Left colon (tissue), 2 donors: ENCODE data around the gene PHACTR1. TPM values are rescaled to one million over a fixed set of nuclear protein-coding genes. Genes with fewer than 3 reads are reported as not detected.
A peak's percentile ranks its signal among the peaks of the same experiment; 100 is the strongest.

ENCODE experiments used
- ATAC-seq: fragments of 200-7000 bp; cut with Tn5 transposase; one replicate; pipeline ENCODE4 v1.9.1; 2020; ENCODE audit warnings: mild to moderate bottlenecking, moderate library complexity
- DNase-seq, 2 donors: peaks; one replicate each; pipeline ENCODE4 v3.0.0-alpha.2; 2020
- intact Hi-C, 2 donors: fragments of 100-400 bp; cut with DNase I in 1 of 2; cut with micrococcal nuclease in 1 of 2; formaldehyde crosslinking; loops; one replicate each; pipeline versions ENCODE4 v1.11.2 to v1.14.0; 2022; cut with DNase I, micrococcal nuclease
- total RNA-seq, 2 donors: library from RNA; stranded (reverse); fragmentation: NEBNext Ultra II Directional; extraction: Animal tissue kit (Norgen Biotek cat#: 25700); gene quantifications; one replicate each; pipeline ENCODE4 v1.2.1, GENCODE V29; 2021
- donor health status: DM: no; HTN: no; CAD: no.
- donor health status: DM: yes; HTN: yes; CAD: no.

PHACTR1 gene
- total RNA-seq, 2 donors from 2014 or later, result 1.5 to 3.7 TPM

GRCh38 chr6:12884983-12885382, 168.4 kb downstream of the PHACTR1 start:
- intact Hi-C loops, result no loop called here
- DNase-seq (no peak), ATAC-seq (no peak)

GRCh38 chr6:12886961-12887775, 170.6 kb downstream of the PHACTR1 start:
- DNase-seq (no peak), ATAC-seq (no peak)
- intact Hi-C loops, result no loop called here

GRCh38 chr6:12890171-12890790, 173.7 kb downstream of the PHACTR1 start:
- DNase-seq (peak in 1 of 2 donors; percentile 14), ATAC-seq (no peak)
- intact Hi-C loops, result loop anchor here in 1 of 2 donors (10.0 kb wide), 1 partner anchor 255 kb away; no protein-coding TSS in a partner anchor

GRCh38 chr6:12891595-12891994, 175.0 kb downstream of the PHACTR1 start:
- intact Hi-C loops, result loop anchor here in 1 of 2 donors (10.0 kb wide), 1 partner anchor 257 kb away; no protein-coding TSS in a partner anchor
- no peak for DNase-seq
- no peak for ATAC-seq

- DNase-seq (no peak), ATAC-seq (no peak)
- intact Hi-C loops, result loop anchor here in 1 of 2 donors (10.0 kb wide), 1 partner anchor 257 kb away; no protein-coding TSS in a partner anchor
These were observed 175.6 kb downstream of the PHACTR1 start for GRCh38 chr6:12892151-12892550.

- ATAC-seq, result no peak
- intact Hi-C loops, result loop anchor here in 1 of 2 donors (10.0 kb wide), 1 partner anchor 258 kb away; no protein-coding TSS in a partner anchor
These were observed 176.5 kb downstream of the PHACTR1 start for GRCh38 chr6:12893036-12893435.

GRCh38 chr6:12895721-12896120, 179.2 kb downstream of the PHACTR1 start:
- intact Hi-C loops, result loop anchor here in 1 of 2 donors (10.0 kb wide), 1 partner anchor 261 kb away; no protein-coding TSS in a partner anchor
- DNase-seq (no peak), ATAC-seq (no peak)

More at GRCh38 chr6:12893036-12893435, 176.5 kb downstream of the PHACTR1 start:
- DNase-seq, result no peak

GRCh38 chr6:12896208-12896733, 179.7 kb downstream of the PHACTR1 start:
- no peak for ATAC-seq
- no peak for DNase-seq
- intact Hi-C loops, result loop anchor here in 1 of 2 donors (10.0 kb wide), 1 partner anchor 261 kb away; no protein-coding TSS in a partner anchor

GRCh38 chr6:12898603-12899002, 182.0 kb downstream of the PHACTR1 start:
- DNase-seq (no peak), ATAC-seq (no peak)
- intact Hi-C loops, result loop anchor here in 1 of 2 donors (10.0 kb wide), 1 partner anchor 264 kb away; no protein-coding TSS in a partner anchor

- DNase-seq, result no peak
- peak; percentile 84 for ATAC-seq
- intact Hi-C loops, result loop anchor here in 1 of 2 donors (10.0 kb wide), 1 partner anchor 264 kb away; no protein-coding TSS in a partner anchor
These were observed 182.7 kb downstream of the PHACTR1 start for GRCh38 chr6:12899046-12899833.

GRCh38 chr6:12903246-12903645, 186.7 kb downstream of the PHACTR1 start:
- DNase-seq (no peak), ATAC-seq (no peak)
- intact Hi-C loops, result no loop called here

GRCh38 chr6:12909833-12910232, 193.3 kb downstream of the PHACTR1 start:
- ATAC-seq (no peak), DNase-seq (no peak)
- intact Hi-C loops, result loop anchor here in 1 of 2 donors (10.0 kb wide), 1 partner anchor 425 kb away; no protein-coding TSS in a partner anchor

GRCh38 chr6:12911427-12911826, 194.9 kb downstream of the PHACTR1 start:
- intact Hi-C loops, result loop anchor here in 1 of 2 donors (10.0 kb wide), 1 partner anchor 423 kb away; no protein-coding TSS in a partner anchor
- no peak for ATAC-seq
- no peak for DNase-seq

GRCh38 chr6:12913201-12913600, 196.6 kb downstream of the PHACTR1 start:
- intact Hi-C loops, result loop anchor here in 1 of 2 donors (10.0 kb wide), 1 partner anchor 422 kb away; no protein-coding TSS in a partner anchor
- ATAC-seq (no peak), DNase-seq (no peak)

GRCh38 chr6:12916006-12916405, 199.4 kb downstream of the PHACTR1 start:
- intact Hi-C loops, result loop anchor here in 1 of 2 donors (10.0 kb wide), 1 partner anchor 419 kb away; no protein-coding TSS in a partner anchor
- ATAC-seq, result no peak
- no peak for DNase-seq

GRCh38 chr6:12916420-12917136, 200.0 kb downstream of the PHACTR1 start:
- ATAC-seq, result no peak
- intact Hi-C loops, result loop anchor here in 1 of 2 donors (10.0 kb wide), 1 partner anchor 418 kb away; no protein-coding TSS in a partner anchor
- DNase-seq, result no peak

- DNase-seq (no peak), ATAC-seq (no peak)
- intact Hi-C loops, result no loop called here
These were observed 204.9 kb downstream of the PHACTR1 start for GRCh38 chr6:12921467-12921866.
